ENCODE results near the gene RRP8.

GRCh38 chr11:6610591-6610990 lies 7.2 kb upstream of the RRP8 start:
- TF ChIP-seq CTCF (IDR thresholded peaks at IDR 0.05), result no peak
- no peak for TF ChIP-seq POLR2A (IDR thresholded peaks at IDR 0.05)
